HG03066 (cell line): ENCODE measurements around the gene CREB5.
"Not testable (repeated sequence)": the region's sequence is repeated elsewhere in the genome, so short reads cannot be mapped to it uniquely, and the experiment has no call there.

ENCODE experiments used
- ATAC-seq: cut with Tn5 transposase; IDR thresholded peaks from one replicate; pipeline ENCODE4 v1.9.1; 2021; ENCODE audit warnings: low read depth; ENCODE audit not compliant: unreplicated experiment

CREB5 gene

GRCh38 chr7:28536259-28536658 is 123.9 kb downstream of the CREB5 start:
- ATAC-seq: no peak

- ATAC-seq: peak; percentile 99
Measured at GRCh38 chr7:28539289-28539981, 127.1 kb downstream of the CREB5 start.

GRCh38 chr7:28542410-28542809 is 130.1 kb downstream of the CREB5 start:
- no peak for ATAC-seq

DNA sequence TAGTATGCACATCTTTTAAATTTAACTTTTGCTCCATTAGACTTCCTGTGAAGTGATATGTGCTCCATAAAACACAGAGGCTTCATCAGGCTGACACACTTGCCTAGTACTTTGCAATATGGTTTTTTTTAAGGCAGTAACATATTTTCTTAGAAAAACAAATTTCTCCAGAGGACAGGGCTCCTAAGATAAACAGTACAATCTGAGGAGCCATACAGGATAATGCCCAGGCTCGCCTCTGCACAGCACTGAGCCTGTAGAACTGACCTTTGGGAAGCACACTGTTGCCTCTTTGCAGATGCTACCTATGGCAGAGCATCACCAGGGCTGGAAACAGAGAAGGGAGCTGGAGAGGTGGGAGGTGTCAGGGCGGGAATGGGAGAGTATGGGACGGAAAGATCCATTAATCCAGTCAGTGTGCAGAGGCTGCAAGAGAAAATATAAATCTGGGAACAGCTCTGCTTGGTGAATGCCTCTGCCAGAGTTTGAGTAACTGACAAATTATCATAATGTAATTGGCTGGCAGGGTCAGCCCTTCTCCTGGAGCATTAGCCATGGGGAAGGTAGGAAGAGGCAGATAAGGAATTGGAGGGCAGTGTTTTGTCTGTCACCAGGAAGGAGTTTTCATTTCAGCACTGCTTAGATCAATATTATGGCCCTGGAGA is 132.3 kb downstream of the CREB5 start:
- ATAC-seq: no peak

DNA sequence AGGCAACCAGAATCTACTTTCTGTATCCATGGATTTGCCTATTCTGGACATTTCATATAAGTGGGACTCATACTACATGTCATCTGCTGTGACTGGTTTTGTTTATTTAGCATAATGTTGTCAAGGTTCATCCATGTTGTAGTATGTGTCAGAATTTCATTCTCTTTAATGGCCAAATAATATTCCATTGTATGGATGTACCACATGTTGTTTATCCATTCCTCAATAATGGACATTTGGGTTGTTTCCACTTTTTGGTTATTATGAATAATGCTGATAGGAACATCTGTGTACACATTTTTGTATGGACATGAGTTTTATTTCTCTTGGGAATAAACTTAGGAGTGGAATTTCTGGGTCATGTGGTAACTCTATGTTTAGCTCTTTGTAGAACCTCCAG is 133.7 kb downstream of the CREB5 start:
- no peak for ATAC-seq

DNA sequence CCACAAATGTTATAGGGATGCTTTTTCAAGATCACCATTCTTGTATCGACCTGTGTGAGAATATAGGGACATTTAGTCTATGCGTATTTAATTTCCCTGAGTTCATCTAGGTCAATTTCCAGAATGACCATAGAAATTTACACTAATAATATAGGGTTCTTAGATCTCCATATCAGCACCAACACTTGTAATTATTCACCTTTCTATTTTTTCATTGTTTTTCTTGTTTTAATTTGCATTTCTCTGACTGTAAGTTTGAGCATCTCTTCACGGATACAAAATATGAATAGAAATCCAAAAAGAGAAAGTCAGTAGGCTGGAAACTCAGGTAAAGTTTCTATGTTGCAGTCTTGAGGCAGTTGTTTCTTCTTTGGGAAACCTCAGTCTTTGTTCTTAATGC is 134.8 kb downstream of the CREB5 start:
- no peak for ATAC-seq

DNA sequence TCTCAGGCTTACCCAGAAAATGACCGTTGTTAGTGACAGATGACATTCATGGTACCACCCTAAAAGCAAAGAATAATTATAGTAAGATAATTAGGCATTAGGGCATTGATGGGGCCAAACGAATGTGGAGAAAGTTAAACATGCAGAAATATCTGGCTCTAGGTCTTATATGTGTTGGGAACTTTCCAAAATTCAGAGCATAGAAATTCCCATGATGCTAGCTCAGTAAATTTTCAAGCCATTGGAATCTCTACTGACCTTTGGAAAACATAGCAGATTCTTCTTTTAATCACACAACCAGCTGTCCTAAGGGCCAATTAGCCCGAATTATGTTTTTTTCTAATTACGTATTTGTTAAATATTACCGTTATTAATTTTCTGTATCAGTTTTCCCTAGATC is 136.1 kb downstream of the CREB5 start:
- ATAC-seq: no peak

DNA sequence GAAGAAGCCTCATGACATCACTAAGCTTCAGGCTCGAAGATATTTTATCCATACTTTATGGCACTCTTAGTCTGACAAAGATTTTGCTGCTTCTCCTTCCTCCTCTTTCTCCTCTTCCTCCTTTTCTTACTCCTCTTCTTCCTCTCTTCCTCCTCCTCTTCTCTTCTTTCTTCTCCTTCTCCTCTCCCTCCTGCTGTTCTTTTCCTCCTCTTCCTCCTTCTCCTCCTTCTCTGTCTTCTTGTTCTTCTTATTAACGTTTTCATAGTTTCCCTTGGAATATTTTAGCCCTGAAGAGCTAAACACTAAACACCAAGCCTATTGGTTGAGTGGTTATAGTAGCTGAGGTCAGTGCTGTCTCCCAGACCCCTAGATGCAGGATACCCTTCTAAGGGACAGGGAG is 137.7 kb downstream of the CREB5 start:
- ATAC-seq: no peak

DNA sequence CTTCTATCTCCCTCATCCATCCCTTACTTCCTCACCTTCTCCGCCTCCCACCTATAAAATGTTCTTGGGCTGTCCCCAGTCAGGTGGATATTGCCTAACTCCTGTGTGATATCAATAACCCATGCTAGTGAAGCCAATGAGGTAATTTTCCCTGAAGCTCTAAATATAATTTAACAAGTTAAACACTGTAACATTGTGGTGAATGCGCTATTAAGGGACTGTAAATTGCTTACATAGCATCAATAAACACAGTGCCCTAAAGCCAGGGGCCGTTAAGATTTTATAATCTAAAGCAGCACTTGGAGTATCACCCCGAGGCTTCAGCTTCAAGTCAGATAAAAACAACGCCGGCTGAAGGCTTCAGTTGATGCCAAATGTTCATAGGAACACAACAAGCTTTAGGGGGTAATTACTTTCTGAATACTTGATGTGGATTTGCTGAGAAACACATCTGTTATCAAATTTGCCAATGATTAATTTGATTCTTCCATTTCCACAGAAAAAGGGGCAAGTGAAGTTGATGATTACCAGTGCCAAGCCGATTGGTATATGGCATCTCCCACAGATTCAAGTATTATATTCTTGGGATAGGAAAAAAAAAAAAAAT is 138.4 kb downstream of the CREB5 start:
- ATAC-seq: no peak

DNA sequence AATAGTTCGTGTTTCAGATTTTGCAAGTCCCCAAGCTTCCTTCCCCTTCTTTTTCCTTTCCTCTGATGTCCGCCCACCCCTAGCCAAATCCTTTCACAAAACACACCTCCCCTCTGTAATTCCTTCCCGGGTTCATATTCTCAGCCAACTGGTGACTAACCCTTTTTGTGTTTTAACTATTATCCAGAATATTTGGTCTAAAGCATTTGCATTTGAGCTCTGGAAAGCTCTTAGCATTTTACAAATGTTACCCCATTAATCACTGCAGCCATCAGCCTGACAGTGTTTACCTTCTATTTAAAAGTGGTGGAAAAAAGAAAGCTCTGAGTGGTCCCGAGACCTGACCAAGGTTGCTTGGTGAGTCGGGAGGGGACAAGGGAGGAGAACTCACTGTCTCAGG is 139.0 kb downstream of the CREB5 start:
- ATAC-seq: no peak

GRCh38 chr7:28551766-28552165 is 139.4 kb downstream of the CREB5 start:
- ATAC-seq: not testable (repeated sequence)

DNA sequence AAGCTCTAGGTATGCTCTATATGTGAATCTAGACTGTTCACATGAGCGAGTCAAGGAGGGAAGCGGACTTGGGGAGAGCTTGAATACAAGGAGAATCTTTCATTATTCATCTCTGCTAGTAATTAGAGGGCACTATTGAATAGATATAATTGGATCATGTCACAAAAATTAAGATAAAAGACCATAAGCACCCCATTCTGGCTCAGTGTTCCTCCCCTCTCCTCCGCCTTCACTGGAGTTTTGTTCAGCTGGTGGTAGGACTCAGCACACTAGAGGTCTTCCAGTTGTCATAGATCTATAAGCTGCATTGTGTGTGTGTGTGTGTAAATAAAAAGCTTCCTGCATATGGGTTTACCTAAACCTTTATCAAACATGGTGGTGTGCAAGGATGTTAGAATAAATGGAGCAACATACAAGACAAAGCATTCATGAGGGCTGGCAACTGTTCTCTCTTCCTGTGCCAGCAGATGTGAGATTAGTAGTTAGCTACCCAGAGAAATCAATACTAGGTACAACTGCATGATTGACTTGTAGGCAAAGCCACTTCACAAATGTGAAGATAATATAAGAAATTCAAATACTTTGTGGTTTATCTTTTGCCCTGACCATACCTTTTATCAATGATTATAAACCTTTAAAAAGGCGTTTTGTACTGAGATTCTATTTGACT is 142.6 kb downstream of the CREB5 start:
- no peak for ATAC-seq

GRCh38 chr7:28556025-28556424 is 143.7 kb downstream of the CREB5 start:
- no peak for ATAC-seq

DNA sequence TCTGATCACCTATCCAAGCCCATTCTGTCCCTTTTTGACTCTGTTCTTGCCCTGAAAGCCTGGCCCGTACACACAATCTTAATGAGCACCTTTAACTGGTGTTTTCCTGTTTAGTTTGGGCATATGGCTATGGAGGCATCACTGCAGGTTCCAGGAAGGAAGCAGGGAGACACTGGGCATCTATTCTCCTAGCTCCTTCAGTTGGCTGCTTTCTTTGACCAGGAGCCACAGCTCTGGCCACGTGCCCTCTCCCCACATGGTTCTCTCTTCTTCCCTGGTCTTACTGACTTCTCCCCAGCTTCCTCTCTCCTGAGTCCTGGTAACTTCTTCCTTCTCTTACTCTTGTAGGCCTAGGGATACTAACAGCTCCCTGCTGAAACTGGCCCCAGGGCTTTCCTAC is 144.4 kb downstream of the CREB5 start:
- no peak for ATAC-seq

GRCh38 chr7:28558236-28558635 is 145.9 kb downstream of the CREB5 start:
- ATAC-seq: no peak

DNA sequence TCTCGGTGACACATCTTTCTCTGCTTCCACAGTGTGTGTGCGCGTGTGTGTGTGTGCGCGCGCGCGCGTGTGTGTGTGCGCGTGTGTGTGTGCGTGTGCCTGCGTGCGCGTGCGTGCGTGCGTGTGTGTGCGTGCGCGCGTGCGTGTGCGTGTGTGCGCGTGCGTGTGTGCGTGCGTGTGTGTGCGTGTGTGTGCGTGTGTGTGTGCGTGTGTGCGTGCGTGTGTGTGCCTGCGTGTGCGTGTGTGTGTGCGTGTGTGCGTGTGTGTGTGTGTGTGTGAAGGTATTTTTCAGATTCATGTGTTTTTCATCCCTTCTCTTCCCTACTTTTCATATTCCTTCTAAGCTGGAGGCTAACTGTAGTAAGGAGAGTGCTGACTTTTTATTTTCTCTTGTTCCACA is 148.4 kb downstream of the CREB5 start:
- ATAC-seq: no peak

DNA sequence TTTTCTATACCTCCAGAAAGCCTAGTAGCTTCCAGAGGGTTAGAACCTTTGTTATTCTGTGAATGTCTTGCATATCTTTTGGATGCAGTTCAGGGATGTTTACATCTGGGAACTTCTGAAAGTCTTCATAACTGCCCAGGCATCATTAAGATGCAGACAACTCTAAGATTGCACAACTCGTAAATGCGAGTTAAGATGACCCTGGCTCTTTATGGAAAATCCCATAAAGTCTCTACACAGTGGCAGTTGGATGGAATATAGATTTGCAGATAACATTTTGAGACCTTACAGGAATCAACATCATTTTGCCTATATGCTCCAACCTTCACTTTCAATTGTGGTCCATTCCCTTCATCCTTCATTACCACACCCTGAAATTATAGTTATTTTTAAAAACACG is 151.7 kb downstream of the CREB5 start:
- no peak for ATAC-seq

DNA sequence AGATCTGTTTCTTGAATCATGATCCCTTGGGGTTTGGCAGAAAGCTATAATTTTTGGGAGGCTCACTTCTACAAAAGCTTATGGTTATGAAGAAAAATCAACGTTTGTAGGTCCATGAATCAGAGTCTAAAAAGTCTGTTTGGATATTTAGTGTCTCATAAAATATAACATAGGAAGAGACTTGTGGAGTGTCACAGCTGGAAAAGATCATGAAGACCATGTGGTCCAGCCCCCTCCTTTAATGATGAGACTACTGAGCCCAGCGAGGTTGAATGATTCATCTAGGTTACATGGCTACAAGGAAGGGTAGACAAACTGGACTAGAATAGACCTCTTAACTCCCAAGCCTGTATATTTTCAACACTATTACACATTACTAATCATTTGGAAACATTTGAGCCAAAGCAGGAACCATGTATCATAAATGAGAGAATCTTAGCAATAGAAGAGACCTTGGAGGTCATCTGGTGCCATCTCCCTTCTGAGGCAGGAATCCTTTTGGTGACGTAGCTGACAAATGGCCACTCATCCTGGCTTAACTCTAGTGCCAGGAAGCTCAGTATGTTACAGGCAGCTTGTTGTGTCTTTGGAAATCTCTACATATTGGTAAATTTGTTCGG is 152.5 kb downstream of the CREB5 start:
- no peak for ATAC-seq

- no peak for ATAC-seq
Measured at GRCh38 chr7:28565980-28566379, 153.7 kb downstream of the CREB5 start.

DNA sequence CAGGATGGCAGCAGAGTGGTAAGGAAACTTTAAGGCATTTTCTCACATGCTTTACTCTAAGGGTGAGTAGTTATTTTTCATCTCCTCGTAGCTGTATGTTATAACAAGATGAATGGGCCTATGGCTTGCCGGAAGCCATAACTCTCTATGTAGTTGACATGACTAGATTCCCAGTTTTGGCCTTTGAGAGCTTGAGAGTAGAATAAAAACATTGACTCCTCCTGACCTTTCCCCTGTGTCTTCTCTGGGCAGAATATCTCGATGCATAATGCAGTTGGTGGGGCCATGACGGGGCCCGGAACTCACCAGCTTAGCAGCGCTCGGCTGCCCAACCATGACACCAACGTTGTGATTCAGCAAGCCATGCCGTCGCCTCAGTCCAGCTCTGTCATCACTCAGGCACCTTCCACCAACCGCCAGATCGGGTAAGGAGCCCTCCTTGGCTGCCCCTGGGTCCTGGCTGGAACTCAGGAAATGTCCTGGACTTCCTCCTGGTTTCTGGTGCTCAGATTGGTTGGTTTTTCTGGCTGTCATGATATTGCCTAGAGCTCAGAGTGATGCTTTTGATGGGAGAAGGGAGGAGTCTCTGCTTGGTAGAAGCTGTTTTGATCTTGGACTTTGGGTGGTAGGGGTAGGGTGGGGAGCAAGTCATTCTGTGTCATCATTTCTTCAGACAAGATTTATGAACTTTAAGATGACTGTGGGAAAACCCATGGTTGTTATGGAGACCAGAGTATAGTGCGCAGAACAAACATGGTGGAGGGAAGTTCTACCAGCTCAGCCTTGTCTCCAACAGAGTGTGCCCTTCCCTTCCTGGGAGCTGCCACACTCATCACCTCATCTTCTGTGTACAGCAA is 158.0 kb downstream of the CREB5 start:
- ATAC-seq: peak; percentile 71
